HL-60 (cell line): ENCODE results near the gene PLCH2.

Source experiments
- GABPA ChIP-seq: IDR thresholded peaks from 2 replicates; pipeline ENCODE4 v1.6.1; 2012; ENCODE audit warnings: low read depth
- TF ChIP-seq, protein P1 (sequence below): IDR thresholded peaks from one replicate; pipeline ENCODE4 v1.5.1; 2011; ENCODE audit warnings: low read length, control low read depth, inconsistent platforms; ENCODE audit not compliant: insufficient read depth
- TF ChIP-seq, protein P2 (sequence below): IDR thresholded peaks from 2 replicates; pipeline ENCODE4 v1.6.1; 2012; ENCODE audit warnings: low read depth; ENCODE audit not compliant: insufficient replicate concordance

GRCh38 chr1:2522230-2522629 is 46.1 kb downstream of the PLCH2 start:
- TF ChIP-seq, protein P1, sequence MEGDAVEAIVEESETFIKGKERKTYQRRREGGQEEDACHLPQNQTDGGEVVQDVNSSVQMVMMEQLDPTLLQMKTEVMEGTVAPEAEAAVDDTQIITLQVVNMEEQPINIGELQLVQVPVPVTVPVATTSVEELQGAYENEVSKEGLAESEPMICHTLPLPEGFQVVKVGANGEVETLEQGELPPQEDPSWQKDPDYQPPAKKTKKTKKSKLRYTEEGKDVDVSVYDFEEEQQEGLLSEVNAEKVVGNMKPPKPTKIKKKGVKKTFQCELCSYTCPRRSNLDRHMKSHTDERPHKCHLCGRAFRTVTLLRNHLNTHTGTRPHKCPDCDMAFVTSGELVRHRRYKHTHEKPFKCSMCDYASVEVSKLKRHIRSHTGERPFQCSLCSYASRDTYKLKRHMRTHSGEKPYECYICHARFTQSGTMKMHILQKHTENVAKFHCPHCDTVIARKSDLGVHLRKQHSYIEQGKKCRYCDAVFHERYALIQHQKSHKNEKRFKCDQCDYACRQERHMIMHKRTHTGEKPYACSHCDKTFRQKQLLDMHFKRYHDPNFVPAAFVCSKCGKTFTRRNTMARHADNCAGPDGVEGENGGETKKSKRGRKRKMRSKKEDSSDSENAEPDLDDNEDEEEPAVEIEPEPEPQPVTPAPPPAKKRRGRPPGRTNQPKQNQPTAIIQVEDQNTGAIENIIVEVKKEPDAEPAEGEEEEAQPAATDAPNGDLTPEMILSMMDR = no peak
- no peak for TF ChIP-seq GABPA
- TF ChIP-seq, protein P2, sequence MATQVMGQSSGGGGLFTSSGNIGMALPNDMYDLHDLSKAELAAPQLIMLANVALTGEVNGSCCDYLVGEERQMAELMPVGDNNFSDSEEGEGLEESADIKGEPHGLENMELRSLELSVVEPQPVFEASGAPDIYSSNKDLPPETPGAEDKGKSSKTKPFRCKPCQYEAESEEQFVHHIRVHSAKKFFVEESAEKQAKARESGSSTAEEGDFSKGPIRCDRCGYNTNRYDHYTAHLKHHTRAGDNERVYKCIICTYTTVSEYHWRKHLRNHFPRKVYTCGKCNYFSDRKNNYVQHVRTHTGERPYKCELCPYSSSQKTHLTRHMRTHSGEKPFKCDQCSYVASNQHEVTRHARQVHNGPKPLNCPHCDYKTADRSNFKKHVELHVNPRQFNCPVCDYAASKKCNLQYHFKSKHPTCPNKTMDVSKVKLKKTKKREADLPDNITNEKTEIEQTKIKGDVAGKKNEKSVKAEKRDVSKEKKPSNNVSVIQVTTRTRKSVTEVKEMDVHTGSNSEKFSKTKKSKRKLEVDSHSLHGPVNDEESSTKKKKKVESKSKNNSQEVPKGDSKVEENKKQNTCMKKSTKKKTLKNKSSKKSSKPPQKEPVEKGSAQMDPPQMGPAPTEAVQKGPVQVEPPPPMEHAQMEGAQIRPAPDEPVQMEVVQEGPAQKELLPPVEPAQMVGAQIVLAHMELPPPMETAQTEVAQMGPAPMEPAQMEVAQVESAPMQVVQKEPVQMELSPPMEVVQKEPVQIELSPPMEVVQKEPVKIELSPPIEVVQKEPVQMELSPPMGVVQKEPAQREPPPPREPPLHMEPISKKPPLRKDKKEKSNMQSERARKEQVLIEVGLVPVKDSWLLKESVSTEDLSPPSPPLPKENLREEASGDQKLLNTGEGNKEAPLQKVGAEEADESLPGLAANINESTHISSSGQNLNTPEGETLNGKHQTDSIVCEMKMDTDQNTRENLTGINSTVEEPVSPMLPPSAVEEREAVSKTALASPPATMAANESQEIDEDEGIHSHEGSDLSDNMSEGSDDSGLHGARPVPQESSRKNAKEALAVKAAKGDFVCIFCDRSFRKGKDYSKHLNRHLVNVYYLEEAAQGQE = no peak
